Keratinocyte (primary cell): Measurements from ENCODE around the gene CHD9. TPM values are rescaled to one million over a fixed set of nuclear protein-coding genes. Genes with fewer than 3 reads are reported as not detected.

Experiments used
- DNase-seq: peaks from one replicate; pipeline ENCODE4 v3.0.0-alpha.2; 2011; ENCODE audit warnings: low read depth, missing footprints, low spot score
- FAIRE-seq: peaks from 2 replicates; lab custom pipeline; 2011; peaks lifted over from hg19 to GRCh38; lab: Jason Lieb, UNC
- H2AFZ ChIP-seq: 2 replicates; pipeline ENCODE4 v1.6.0; 2012; ENCODE audit warnings: low read length, control low read depth, inconsistent platforms; ENCODE audit not compliant: control insufficient read depth
- H3K27ac ChIP-seq: 2 replicates; pipeline ENCODE4 v1.5.1; 2011; ENCODE audit warnings: low read length; ENCODE audit not compliant: control insufficient read depth, insufficient read depth
- H3K27me3 ChIP-seq: 3 replicates; pipeline ENCODE4 v1.6.0; 2011; ENCODE audit warnings: low read length; ENCODE audit not compliant: control insufficient read depth, insufficient read depth; ENCODE audit errors: extremely low read depth
- H3K36me3 ChIP-seq, 2 experiments: 2 replicates in 1 of 2; 3 replicates in 1 of 2; pipeline ENCODE4 v1.5.1; 2011; ENCODE audit warnings: low read length in 2 of 2, mild to moderate bottlenecking in 1 of 2; ENCODE audit not compliant: control insufficient read depth in 2 of 2, insufficient read depth in 2 of 2; ENCODE audit errors: extremely low read depth in 1 of 2
- H3K4me1 ChIP-seq: 3 replicates; pipeline ENCODE4 v1.5.1; 2011; ENCODE audit warnings: low read length; ENCODE audit not compliant: control insufficient read depth, insufficient read depth; ENCODE audit errors: extremely low read depth
- H3K4me2 ChIP-seq: 3 replicates; pipeline ENCODE4 v1.6.0; 2011; ENCODE audit warnings: low read depth, low read length; ENCODE audit not compliant: control insufficient read depth, insufficient read depth; ENCODE audit errors: extremely low read depth
- H3K4me3 ChIP-seq, 3 experiments: fragments of 200-600 bp in 1 of 3; sonication (generic) in 1 of 3; 2 replicates in 2 of 3; 3 replicates in 1 of 3; pipeline ENCODE4 v1.5.1; 2011 to 2016; ENCODE audit warnings: low read length in 3 of 3, mild to moderate bottlenecking in 3 of 3, control low read depth in 2 of 3, inconsistent platforms in 1 of 3, low read depth in 1 of 3, mixed read lengths in 1 of 3, mixed run types in 1 of 3, moderate library complexity in 1 of 3; ENCODE audit not compliant: control insufficient read depth in 2 of 3, insufficient read depth in 2 of 3; ENCODE audit errors: extremely low read depth in 1 of 3
- H3K79me2 ChIP-seq: 2 replicates; pipeline ENCODE4 v1.6.0; 2012; ENCODE audit warnings: low read length; ENCODE audit not compliant: control insufficient read depth, insufficient read depth
- H3K9ac ChIP-seq: 3 replicates; pipeline ENCODE4 v1.6.0; 2011; ENCODE audit warnings: low read length; ENCODE audit not compliant: control insufficient read depth, insufficient read depth; ENCODE audit errors: extremely low read depth
- H3K9me1 ChIP-seq: 3 replicates; pipeline ENCODE4 v1.6.0; 2011; ENCODE audit warnings: low read length; ENCODE audit not compliant: control insufficient read depth, insufficient read depth; ENCODE audit errors: extremely low read depth
- H3K9me3 ChIP-seq: 2 replicates; pipeline ENCODE4 v1.5.1; 2012; ENCODE audit warnings: low read depth, low read length; ENCODE audit not compliant: control insufficient read depth
- H4K20me1 ChIP-seq: 3 replicates; pipeline ENCODE4 v1.6.0; 2011; ENCODE audit warnings: low read length; ENCODE audit not compliant: control insufficient read depth, insufficient read depth; ENCODE audit errors: extremely low read depth
- EZH2 ChIP-seq: IDR thresholded peaks from one replicate; pipeline ENCODE4 v1.6.1; 2012; ENCODE audit warnings: inconsistent platforms, mild to moderate bottlenecking, low read length, moderate library complexity
- dilution Hi-C: fragments of 300-500 bp; cut with MboI; formaldehyde crosslinking; loops from one replicate; pipeline ENCODE4 v1.7.0; 2020; ENCODE audit warnings: low sequenced_read_pairs; ENCODE audit not compliant: extremely low pct_ligation_motif_present
- polyA plus RNA-seq, 5 experiments: library from polyadenylated mRNA; depleted of rRNA in 3 of 5; stranded (reverse) in 3 of 5; stranded (forward) in 1 of 5; unstranded in 1 of 5; fragments of >200 nt; gene quantifications; 1 replicate in 1 of 5; 2 replicates in 3 of 5; 3 replicates in 1 of 5; pipeline versions ENCODE4 v1.2.1 to v1.2.3, GENCODE V29; 2011 to 2012; ENCODE audit warnings: missing spikeins in 2 of 5, low read depth in 1 of 5, low replicate concordance in 1 of 5
- TF ChIP-seq, protein P1 (sequence below), 3 experiments: IDR thresholded peaks in 1 of 3; conservative IDR thresholded peaks in 1 of 3; optimal IDR thresholded peaks in 1 of 3; 2 replicates in 2 of 3; 3 replicates in 1 of 3; pipeline versions ENCODE3 to v1.5.1; 2011; ENCODE audit warnings: low read length in 3 of 3, mild to moderate bottlenecking in 3 of 3, moderate library complexity in 2 of 3, control low read depth in 1 of 3, inconsistent platforms in 1 of 3; ENCODE audit not compliant: insufficient read depth in 2 of 3; ENCODE audit errors: extremely low read depth in 1 of 3

The CHD9 gene
- polyA plus RNA-seq, 1 donor (not counting 4 experiments of a cell fraction or from before 2014, with no cell fraction given), result 32.8 TPM

DNA sequence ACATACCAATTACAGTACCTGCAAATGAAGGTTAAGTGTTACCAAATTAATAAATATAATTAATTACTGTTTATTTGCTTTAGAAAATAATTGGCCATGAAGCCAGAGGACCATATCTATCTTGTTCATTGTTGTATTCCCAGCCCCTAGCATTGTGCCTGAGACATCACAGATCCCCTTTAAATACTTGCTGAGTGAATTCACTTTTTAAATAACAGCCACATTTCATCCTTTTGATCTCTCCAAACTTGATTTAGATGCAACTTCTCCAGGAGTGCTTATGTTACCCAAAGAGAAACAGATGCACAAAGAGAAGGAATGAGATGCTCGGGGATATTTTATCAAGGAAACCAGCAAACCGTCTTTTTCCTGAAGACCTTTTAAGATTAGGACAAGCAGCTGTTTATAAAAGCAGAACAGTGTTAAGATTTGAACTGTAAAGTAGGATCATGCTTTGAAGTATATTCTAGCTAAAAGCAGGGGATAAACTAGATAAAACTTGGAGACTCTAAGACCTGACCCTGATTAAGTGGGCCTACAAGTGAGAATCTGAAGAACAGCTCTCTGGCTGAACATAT, 66.3 kb downstream of the CHD9 start:
- no peaks in the 10 kb centered on the region for H3K79me2 ChIP-seq
- H3K9me3 ChIP-seq, result no peaks in the 10 kb centered on the region
- H3K9ac ChIP-seq, result no peak overlapping the region
- DNase-seq, result no peak
- H3K27ac ChIP-seq, result no peak overlapping the region
- FAIRE-seq, result no peak
- dilution Hi-C loops, result no loop called here
- no peak for TF ChIP-seq EZH2
- TF ChIP-seq, protein P1, sequence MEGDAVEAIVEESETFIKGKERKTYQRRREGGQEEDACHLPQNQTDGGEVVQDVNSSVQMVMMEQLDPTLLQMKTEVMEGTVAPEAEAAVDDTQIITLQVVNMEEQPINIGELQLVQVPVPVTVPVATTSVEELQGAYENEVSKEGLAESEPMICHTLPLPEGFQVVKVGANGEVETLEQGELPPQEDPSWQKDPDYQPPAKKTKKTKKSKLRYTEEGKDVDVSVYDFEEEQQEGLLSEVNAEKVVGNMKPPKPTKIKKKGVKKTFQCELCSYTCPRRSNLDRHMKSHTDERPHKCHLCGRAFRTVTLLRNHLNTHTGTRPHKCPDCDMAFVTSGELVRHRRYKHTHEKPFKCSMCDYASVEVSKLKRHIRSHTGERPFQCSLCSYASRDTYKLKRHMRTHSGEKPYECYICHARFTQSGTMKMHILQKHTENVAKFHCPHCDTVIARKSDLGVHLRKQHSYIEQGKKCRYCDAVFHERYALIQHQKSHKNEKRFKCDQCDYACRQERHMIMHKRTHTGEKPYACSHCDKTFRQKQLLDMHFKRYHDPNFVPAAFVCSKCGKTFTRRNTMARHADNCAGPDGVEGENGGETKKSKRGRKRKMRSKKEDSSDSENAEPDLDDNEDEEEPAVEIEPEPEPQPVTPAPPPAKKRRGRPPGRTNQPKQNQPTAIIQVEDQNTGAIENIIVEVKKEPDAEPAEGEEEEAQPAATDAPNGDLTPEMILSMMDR (optimal IDR thresholded peaks at IDR 0.05 in 1 of 3, IDR thresholded peaks at IDR 0.05 in 1 of 3, conservative IDR thresholded peaks at IDR 0.05 in 1 of 3; ENCODE audit: extremely low read depth in 1 of 3, insufficient read depth in 2 of 3, low read length in 3 of 3), result no peak
- no peaks in the 10 kb centered on the region for H3K4me1 ChIP-seq
- no peaks in the 10 kb centered on the region for H4K20me1 ChIP-seq
- H3K4me3 ChIP-seq, result no peak overlapping the region
- H3K27me3 ChIP-seq, result no peaks in the 10 kb centered on the region
- no peak overlapping the region for H2AFZ ChIP-seq
- no peaks in the 10 kb centered on the region for H3K9me1 ChIP-seq
- H3K4me2 ChIP-seq, result no peak overlapping the region
- H3K36me3 ChIP-seq, result no peaks in the 10 kb centered on the region

DNA sequence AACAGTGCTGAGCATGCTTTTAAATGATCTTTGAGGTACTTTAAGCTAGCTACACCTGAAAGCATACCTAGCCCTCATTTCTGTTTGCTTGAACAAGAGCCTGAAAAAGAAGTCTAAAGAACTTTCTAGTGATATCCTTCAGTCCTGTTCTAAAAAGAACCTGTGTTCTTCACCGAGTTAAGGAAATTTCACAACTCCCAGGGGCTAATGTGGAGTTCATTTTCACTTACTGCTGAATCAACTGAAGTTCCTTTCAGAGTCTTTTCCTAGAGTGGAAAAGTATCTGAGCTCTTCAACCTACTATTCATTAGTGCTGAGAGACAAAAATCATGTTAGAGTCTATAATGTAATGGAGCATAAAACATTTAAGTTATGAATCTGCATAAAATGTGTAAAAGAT, 66.9 kb downstream of the CHD9 start:
- FAIRE-seq, result no peak
- H3K79me2 ChIP-seq, result no peaks in the 10 kb centered on the region
- no peak overlapping the region for H3K4me2 ChIP-seq
- no peaks in the 10 kb centered on the region for H3K4me1 ChIP-seq
- dilution Hi-C loops, result no loop called here
- H3K36me3 ChIP-seq, result no peaks in the 10 kb centered on the region
- no peak overlapping the region for H2AFZ ChIP-seq
- no peaks in the 10 kb centered on the region for H4K20me1 ChIP-seq
- H3K27ac ChIP-seq, result no peak overlapping the region
- H3K27me3 ChIP-seq, result no peaks in the 10 kb centered on the region
- TF ChIP-seq, protein P1 (optimal IDR thresholded peaks at IDR 0.05 in 1 of 3, IDR thresholded peaks at IDR 0.05 in 1 of 3, conservative IDR thresholded peaks at IDR 0.05 in 1 of 3; ENCODE audit: extremely low read depth in 1 of 3, insufficient read depth in 2 of 3, low read length in 3 of 3), result no peak
- no peak for TF ChIP-seq EZH2
- no peaks in the 10 kb centered on the region for H3K9me1 ChIP-seq
- no peaks in the 10 kb centered on the region for H3K9me3 ChIP-seq
- H3K4me3 ChIP-seq, result no peak overlapping the region
- H3K9ac ChIP-seq, result no peak overlapping the region
- DNase-seq, result no peak
